Skeletal muscle tissue (tissue), 4 donors: ENCODE results near the gene ASB13. TPM values are rescaled to one million over a fixed set of nuclear protein-coding genes. Genes with fewer than 3 reads are reported as not detected.

ENCODE experiments used
- H3K27ac ChIP-seq: one replicate; pipeline ENCODE4 v1.7.0; 2013; ENCODE audit warnings: mild to moderate bottlenecking, low read depth, low read length, inconsistent platforms
- H3K27me3 ChIP-seq, 3 donors: one replicate each; pipeline ENCODE4 v1.7.0; 2013; ENCODE audit warnings: low read length in 3 of 3; ENCODE audit not compliant: control insufficient read depth in 3 of 3, insufficient read depth in 3 of 3
- H3K36me3 ChIP-seq, 3 donors: one replicate each; pipeline ENCODE4 v1.7.0; 2013; ENCODE audit warnings: low read length in 3 of 3; ENCODE audit not compliant: control insufficient read depth in 3 of 3, insufficient read depth in 3 of 3
- H3K4me1 ChIP-seq, 3 donors: one replicate each; pipeline ENCODE4 v1.7.0; 2013; ENCODE audit warnings: low read length in 3 of 3, mild to moderate bottlenecking in 3 of 3; ENCODE audit not compliant: control insufficient read depth in 3 of 3, insufficient read depth in 3 of 3
- H3K4me3 ChIP-seq, 3 donors: one replicate each; pipeline ENCODE4 v1.7.0; 2013; ENCODE audit warnings: low read length in 3 of 3
- H3K9ac ChIP-seq, 3 donors: one replicate each; pipeline ENCODE4 v1.7.0; 2013; ENCODE audit warnings: low read length in 3 of 3, mild to moderate bottlenecking in 3 of 3, moderate library complexity in 2 of 3, low read depth in 1 of 3
- H3K9me3 ChIP-seq, 3 donors: one replicate each; pipeline ENCODE4 v1.7.0; 2013; ENCODE audit warnings: low read length in 3 of 3; ENCODE audit not compliant: control insufficient read depth in 3 of 3
- total RNA-seq: library from RNA; depleted of rRNA; stranded (reverse); fragments of >200 nt; gene quantifications from one replicate; pipeline ENCODE4 v1.2.3, GENCODE V29; 2014
- donor health status: Osteomylitis.

Gene ASB13
- total RNA-seq, 1 donor from 2014 or later = 10.4 TPM

GRCh38 chr10:5640036-5640435 is 26.4 kb downstream of the ASB13 start:
- H3K36me3 ChIP-seq = peaks cover 33 to 46% (median 38%) of the 10 kb centered on the region in 3 donors
- no peak overlapping the region for H3K9ac ChIP-seq
- H3K27me3 ChIP-seq = no peaks in the 10 kb centered on the region
- H3K4me1 ChIP-seq = peaks cover 0 to 13% (median 4%) of the 10 kb centered on the region in 3 donors
- no peak overlapping the region for H3K4me3 ChIP-seq
- no peak overlapping the region for H3K27ac ChIP-seq
- no peaks in the 10 kb centered on the region for H3K9me3 ChIP-seq

GRCh38 chr10:5639066-5639465 is 27.3 kb downstream of the ASB13 start:
- Histone ChIP-seq H3K36me3 (peaks cover 33 to 41% (median 34%) of the 10 kb centered on the region in 3 donors), H3K27me3 (no peaks in the 10 kb centered on the region), H3K27ac (no peak overlapping the region), H3K4me3 (no peak overlapping the region), H3K9me3 (no peaks in the 10 kb centered on the region), H3K4me1 (peaks cover 0 to 5% (median 0%) of the 10 kb centered on the region in 3 donors), H3K9ac (no peak overlapping the region)

GRCh38 chr10:5638494-5638893 is 27.9 kb downstream of the ASB13 start:
- no peak overlapping the region for H3K27ac ChIP-seq
- no peaks in the 10 kb centered on the region for H3K9me3 ChIP-seq
- no peaks in the 10 kb centered on the region for H3K27me3 ChIP-seq
- H3K9ac ChIP-seq = no peak overlapping the region
- H3K36me3 ChIP-seq = peaks cover 30 to 36% (median 30%) of the 10 kb centered on the region in 3 donors
- peaks cover 0 to 5% (median 0%) of the 10 kb centered on the region in 3 donors for H3K4me1 ChIP-seq
- H3K4me3 ChIP-seq = no peak overlapping the region

- H3K4me3 ChIP-seq = no peak overlapping the region
- no peaks in the 10 kb centered on the region for H3K27me3 ChIP-seq
- peaks cover 11 to 16% (median 16%) of the 10 kb centered on the region in 3 donors for H3K36me3 ChIP-seq
- H3K9ac ChIP-seq = no peak overlapping the region
- H3K9me3 ChIP-seq = no peaks in the 10 kb centered on the region
- H3K27ac ChIP-seq = no peak overlapping the region
- H3K4me1 ChIP-seq = peaks cover 0 to 12% (median 0%) of the 10 kb centered on the region in 3 donors
Observed at GRCh38 chr10:5634918-5635317, 31.5 kb downstream of the ASB13 start.

GRCh38 chr10:5633166-5633749 is 33.1 kb downstream of the ASB13 start:
- H3K27ac ChIP-seq = no peak overlapping the region
- H3K9me3 ChIP-seq = no peaks in the 10 kb centered on the region
- H3K4me1 ChIP-seq = peaks cover 2 to 19% (median 3%) of the 10 kb centered on the region in 3 donors
- no peak overlapping the region for H3K4me3 ChIP-seq
- H3K36me3 ChIP-seq = peaks cover under 1% of the 10 kb centered on the region in 3 donors
- no peaks in the 10 kb centered on the region for H3K27me3 ChIP-seq
- H3K9ac ChIP-seq = no peak overlapping the region

GRCh38 chr10:5632446-5632845 is 33.9 kb downstream of the ASB13 start:
- H3K27ac ChIP-seq = no peak overlapping the region
- H3K36me3 ChIP-seq = no peaks in the 10 kb centered on the region
- H3K9ac ChIP-seq = no peak overlapping the region
- no peaks in the 10 kb centered on the region for H3K27me3 ChIP-seq
- H3K4me1 ChIP-seq = peaks cover 2 to 19% (median 3%) of the 10 kb centered on the region in 3 donors
- H3K9me3 ChIP-seq = no peaks in the 10 kb centered on the region
- no peak overlapping the region for H3K4me3 ChIP-seq

GRCh38 chr10:5631936-5632335 is 34.5 kb downstream of the ASB13 start:
- Histone ChIP-seq H3K4me3 (no peak overlapping the region), H3K9ac (no peak overlapping the region), H3K27ac (no peak overlapping the region), H3K27me3 (no peaks in the 10 kb centered on the region), H3K4me1 (peaks cover 2 to 19% (median 3%) of the 10 kb centered on the region in 3 donors), H3K9me3 (no peaks in the 10 kb centered on the region), H3K36me3 (no peaks in the 10 kb centered on the region)

- H3K4me3 ChIP-seq = no peak overlapping the region
- H3K4me1 ChIP-seq = peaks cover 7 to 29% (median 15%) of the 10 kb centered on the region in 3 donors
- no peaks in the 10 kb centered on the region for H3K36me3 ChIP-seq
Observed at GRCh38 chr10:5630112-5630436, 36.3 kb downstream of the ASB13 start.

GRCh38 chr10:5629303-5630111 is 36.9 kb downstream of the ASB13 start:
- no peaks in the 10 kb centered on the region for H3K9me3 ChIP-seq
- H3K9ac ChIP-seq = no peak overlapping the region
- no peak overlapping the region for H3K4me3 ChIP-seq
- H3K4me1 ChIP-seq = peaks cover 7 to 29% (median 15%) of the 10 kb centered on the region in 3 donors
- no peak overlapping the region for H3K27ac ChIP-seq
- H3K27me3 ChIP-seq = no peaks in the 10 kb centered on the region
- no peaks in the 10 kb centered on the region for H3K36me3 ChIP-seq

More at GRCh38 chr10:5630112-5630436, 36.3 kb downstream of the ASB13 start:
- no peak overlapping the region for H3K27ac ChIP-seq
- H3K27me3 ChIP-seq = no peaks in the 10 kb centered on the region
- no peak overlapping the region for H3K9ac ChIP-seq
- H3K9me3 ChIP-seq = no peaks in the 10 kb centered on the region
